GM21717 (cell line): ENCODE results near the gene APOF.
"Not testable (repeated sequence)": the region's sequence is repeated elsewhere in the genome, so short reads cannot be mapped to it uniquely, and the experiment has no call there.

Source experiments
- ATAC-seq: cut with Tn5 transposase; IDR thresholded peaks from one replicate; pipeline ENCODE4 v1.9.1; 2021; ENCODE audit warnings: mild to moderate bottlenecking, moderate library complexity; ENCODE audit not compliant: unreplicated experiment

The APOF gene

GRCh38 chr12:56362130-56363059 is at the start of gene APOF:
APOF (minus strand) TSS chr12:56362857; CDS start chr12:56362745, 112 bp downstream.
- ATAC-seq = no peak

- ATAC-seq = no peak
Measured at GRCh38 chr12:56411781-56412639, 49.4 kb upstream of the APOF start.

- no peak for ATAC-seq
Measured at GRCh38 chr12:56410768-56411167, 48.1 kb upstream of the APOF start.

GRCh38 chr12:56408799-56409417 is 46.3 kb upstream of the APOF start:
- ATAC-seq = no peak

- not testable (repeated sequence) for ATAC-seq
Measured at GRCh38 chr12:56404227-56404626, 41.6 kb upstream of the APOF start.

- ATAC-seq = not testable (repeated sequence)
Measured at GRCh38 chr12:56401612-56402011, 39.0 kb upstream of the APOF start.

- not testable (repeated sequence) for ATAC-seq
Measured at GRCh38 chr12:56401125-56401524, 38.5 kb upstream of the APOF start.

GRCh38 chr12:56399466-56399865 is 36.8 kb upstream of the APOF start:
- ATAC-seq = not testable (repeated sequence)

GRCh38 chr12:56398324-56398723 is 35.7 kb upstream of the APOF start:
- ATAC-seq = no peak

GRCh38 chr12:56392331-56392730 is 29.7 kb upstream of the APOF start:
- no peak for ATAC-seq

GRCh38 chr12:56391721-56392120 is 29.1 kb upstream of the APOF start:
- ATAC-seq = no peak

GRCh38 chr12:56389412-56389811 is 26.8 kb upstream of the APOF start:
- no peak for ATAC-seq

- no peak for ATAC-seq
Measured at GRCh38 chr12:56387152-56387736, 24.6 kb upstream of the APOF start.

- no peak for ATAC-seq
Measured at GRCh38 chr12:56385873-56386272, 23.2 kb upstream of the APOF start.

GRCh38 chr12:56382611-56383010 is 20.0 kb upstream of the APOF start:
- no peak for ATAC-seq

GRCh38 chr12:56377989-56378316 is 15.3 kb upstream of the APOF start:
- no peak for ATAC-seq

GRCh38 chr12:56377310-56377988 is 14.8 kb upstream of the APOF start:
- no peak for ATAC-seq

- ATAC-seq = no peak
Measured at GRCh38 chr12:56375598-56376434, 13.2 kb upstream of the APOF start.
